Endothelial cell of umbilical vein (primary cell): ENCODE data around the gene OR6C76. TPM values are rescaled to one million over a fixed set of nuclear protein-coding genes. Genes with fewer than 3 reads are reported as not detected.

Experiments
- BruUV-seq: library from RNA; stranded (reverse); fragments of 400-500 nt; replicated peaks from 2 replicates; lab custom pipeline; 2021; lab: Mats Ljungman, UMichigan
- CTCF ChIA-PET: fragments of 300-600, 350-600 bp; sonication (Branson Sonifier 250); formaldehyde crosslinking; loops from one replicate; lab custom pipeline; 2021; ENCODE audit warnings: antibody characterized with exemption, inconsistent platforms; lab: Charles Lee
- POLR2A ChIA-PET: fragments of 300-600, 350-600 bp; sonication (Branson Sonifier 250); formaldehyde crosslinking; loops from one replicate; lab custom pipeline; 2021; ENCODE audit warnings: antibody characterized with exemption, inconsistent platforms; lab: Charles Lee
- DNase-seq: peaks from one replicate; pipeline ENCODE4 v3.0.0-alpha.2; 2011; ENCODE audit warnings: low read depth, low spot score
- FAIRE-seq: peaks from 2 replicates; lab custom pipeline; 2011; peaks lifted over from hg19 to GRCh38; lab: Jason Lieb, UNC
- H2AFZ ChIP-seq: 2 replicates; pipeline ENCODE4 v1.6.0; 2012; ENCODE audit warnings: low read depth, low read length, control low read depth, inconsistent platforms
- H3K27ac ChIP-seq: 2 replicates; pipeline ENCODE4 v1.5.1; 2011; ENCODE audit warnings: low read depth, mild to moderate bottlenecking, control low read depth, low read length, moderate library complexity; ENCODE audit not compliant: insufficient read depth
- H3K27me3 ChIP-seq, 2 experiments: 2 replicates each; pipeline versions ENCODE4 v1.6.0 to v1.6.1; 2011; ENCODE audit warnings: low read length in 2 of 2, mixed read lengths in 1 of 2; ENCODE audit not compliant: control insufficient read depth in 2 of 2, insufficient read depth in 2 of 2
- H3K36me3 ChIP-seq, 2 experiments: 2 replicates in 1 of 2; 3 replicates in 1 of 2; pipeline ENCODE4 v1.5.1; 2011; ENCODE audit warnings: low read length in 2 of 2, mild to moderate bottlenecking in 1 of 2, moderate library complexity in 1 of 2; ENCODE audit not compliant: control insufficient read depth in 2 of 2, insufficient read depth in 2 of 2; ENCODE audit errors: extremely low read depth in 1 of 2
- H3K4me1 ChIP-seq: 3 replicates; pipeline ENCODE4 v1.5.1; 2011; ENCODE audit warnings: mild to moderate bottlenecking, low read length; ENCODE audit not compliant: control insufficient read depth, insufficient read depth; ENCODE audit errors: extremely low read depth
- H3K4me2 ChIP-seq: 2 replicates; pipeline ENCODE4 v1.6.1; 2011; ENCODE audit warnings: low read length, control low read depth, mixed read lengths; ENCODE audit not compliant: insufficient read depth
- H3K4me3 ChIP-seq, 3 experiments: fragments of 200-600 bp in 1 of 3; sonication (generic), shearing (Covaris generic) in 1 of 3; replicated peaks in 1 of 3; 2 replicates each; pipeline ENCODE4 v1.5.1; 2011 to 2016; ENCODE audit warnings: control low read depth in 3 of 3, low read length in 3 of 3, mild to moderate bottlenecking in 2 of 3, inconsistent platforms in 1 of 3, low read depth in 1 of 3, moderate library complexity in 1 of 3; ENCODE audit not compliant: insufficient read depth in 1 of 3
- H3K79me2 ChIP-seq: 2 replicates; pipeline ENCODE4 v1.6.0; 2012; ENCODE audit warnings: low read length, inconsistent platforms; ENCODE audit not compliant: control insufficient read depth, insufficient read depth
- H3K9ac ChIP-seq: replicated peaks from 2 replicates; pipeline ENCODE3; 2011; ENCODE audit warnings: low read length, control low read depth; ENCODE audit not compliant: insufficient read depth; ENCODE audit errors: extremely low read depth
- H3K9me1 ChIP-seq: replicated peaks from 3 replicates; pipeline ENCODE4 v1.6.0; 2011; ENCODE audit warnings: mild to moderate bottlenecking, low read length; ENCODE audit not compliant: control insufficient read depth, insufficient read depth; ENCODE audit errors: extremely low read depth
- H3K9me3 ChIP-seq: replicated peaks from 2 replicates; pipeline ENCODE4 v1.5.1; 2012; ENCODE audit warnings: low read length, inconsistent platforms; ENCODE audit not compliant: control insufficient read depth, insufficient read depth
- H4K20me1 ChIP-seq: replicated peaks from 2 replicates; pipeline ENCODE3; 2011; ENCODE audit warnings: mild to moderate bottlenecking, low read length; ENCODE audit not compliant: control insufficient read depth, insufficient read depth; ENCODE audit errors: extremely low read depth
- EZH2 ChIP-seq: IDR thresholded peaks from 2 replicates; pipeline ENCODE4 v1.6.1; 2012; ENCODE audit warnings: borderline replicate concordance, low read depth, mild to moderate bottlenecking, moderate library complexity, low read length, inconsistent platforms; ENCODE audit not compliant: severe bottlenecking
- FOS ChIP-seq: IDR thresholded peaks from 2 replicates; pipeline ENCODE4 v1.6.1; 2011; ENCODE audit warnings: mild to moderate bottlenecking, low read length, moderate library complexity, borderline replicate concordance; ENCODE audit not compliant: insufficient read depth
- GATA2 ChIP-seq: IDR thresholded peaks from 2 replicates; pipeline ENCODE4 v1.7.0; 2011; ENCODE audit warnings: low read depth, mild to moderate bottlenecking, moderate library complexity, mixed read lengths, low read length; ENCODE audit not compliant: insufficient read length, insufficient read depth
- JUN ChIP-seq: IDR thresholded peaks from 2 replicates; pipeline ENCODE4 v1.6.1; 2011; ENCODE audit warnings: borderline replicate concordance, low read depth; ENCODE audit not compliant: insufficient read length, insufficient read depth
- MYC ChIP-seq: IDR thresholded peaks from one replicate; pipeline ENCODE4 v1.6.1; 2011; ENCODE audit warnings: mild to moderate bottlenecking, low read depth, low read length
- POLR2A ChIP-seq: IDR thresholded peaks from 2 replicates; pipeline ENCODE4 v1.6.1; 2012; ENCODE audit warnings: low read depth, mild to moderate bottlenecking, control low read depth, low read length
- POLR2AphosphoS5 ChIP-seq: IDR thresholded peaks from 2 replicates; pipeline ENCODE4 v1.6.1; 2012; ENCODE audit warnings: low read depth, mild to moderate bottlenecking, control low read depth, low read length, moderate library complexity; ENCODE audit not compliant: insufficient read depth
- dilution Hi-C: fragments of 300-500 bp; cut with MboI; formaldehyde crosslinking; loops from one replicate; pipeline ENCODE4 v1.15.0; 2019; ENCODE audit warnings: low sequenced_read_pairs; ENCODE audit not compliant: extremely low pct_ligation_motif_present
- intact Hi-C: fragments of 100-400 bp; cut with micrococcal nuclease; formaldehyde crosslinking; loops from one replicate; pipeline ENCODE4 v1.10.0; 2022
- polyA plus RNA-seq, 4 experiments: library from polyadenylated mRNA; depleted of rRNA in 3 of 4; stranded (reverse) in 3 of 4; unstranded in 1 of 4; fragments of >200 nt; gene quantifications; 2 replicates each; pipeline versions ENCODE4 v1.2.1 to v1.2.3, GENCODE V29; 2011 to 2012; ENCODE audit warnings: missing spikeins in 1 of 4
- total RNA-seq: library from RNA; stranded (reverse); gene quantifications from 2 replicates; pipeline ENCODE4 v1.2.3, GENCODE V29; 2021
- TF ChIP-seq, protein P1 (sequence below): IDR thresholded peaks from 2 replicates; pipeline ENCODE4 v1.6.1; 2011; ENCODE audit not compliant: insufficient read depth, insufficient read length
- TF ChIP-seq, protein P2 (sequence below), 2 donors: IDR thresholded peaks; 1 replicate in 1 of 2; 2 replicates in 1 of 2; pipeline ENCODE4 v1.5.1; 2011; ENCODE audit warnings: low read length in 2 of 2, mild to moderate bottlenecking in 2 of 2, moderate library complexity in 2 of 2, control low read depth in 1 of 2, inconsistent platforms in 1 of 2, low read depth in 1 of 2; ENCODE audit not compliant: insufficient read depth in 1 of 2; ENCODE audit errors: extremely low read depth in 1 of 2

Gene OR6C76
- total and polyA plus RNA-seq, 2 donors (not counting 3 experiments of a cell fraction or from before 2014, with no cell fraction given) = not detected

DNA sequence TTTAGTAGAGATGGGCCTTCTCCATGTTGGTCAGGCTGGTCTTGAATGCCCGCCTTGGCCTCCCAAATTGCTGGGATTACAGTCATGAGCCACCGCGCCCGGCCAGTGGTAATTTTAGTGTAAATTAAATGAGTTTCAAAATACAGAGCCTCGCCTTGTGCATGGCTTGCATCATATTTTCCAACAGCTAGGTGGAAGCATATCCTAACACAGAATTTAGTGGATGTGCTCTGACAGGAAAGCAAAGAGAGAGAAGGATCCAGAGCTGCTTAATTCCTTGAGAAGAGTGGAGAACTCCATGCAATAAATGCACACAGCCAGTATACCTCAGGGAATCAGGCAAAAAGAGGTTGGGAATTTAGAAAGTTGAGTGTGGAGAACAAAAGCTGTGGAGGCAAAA lies 20.3 kb downstream of the OR6C76 start:
- Histone ChIP-seq H4K20me1 (no peaks in the 10 kb centered on the region), H3K4me3 (no peak overlapping the region), H2AFZ (no peak overlapping the region), H3K4me2 (no peak overlapping the region), H3K9me3 (no peaks in the 10 kb centered on the region), H3K36me3 (no peaks in the 10 kb centered on the region), H3K27ac (no peak overlapping the region), H3K79me2 (no peaks in the 10 kb centered on the region), H3K9me1 (no peaks in the 10 kb centered on the region), H3K4me1 (no peaks in the 10 kb centered on the region), H3K27me3 (peaks cover 0 to 2% of the 10 kb centered on the region in 2 experiments), H3K9ac (no peak overlapping the region)
- dilution Hi-C loops = no loop called here
- ChIA-PET POLR2A (no interaction called here), CTCF (no interaction called here)
- FAIRE-seq (no peak), DNase-seq (no peak)
- TF ChIP-seq, protein P1, sequence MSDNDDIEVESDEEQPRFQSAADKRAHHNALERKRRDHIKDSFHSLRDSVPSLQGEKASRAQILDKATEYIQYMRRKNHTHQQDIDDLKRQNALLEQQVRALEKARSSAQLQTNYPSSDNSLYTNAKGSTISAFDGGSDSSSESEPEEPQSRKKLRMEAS = no peak
- TF ChIP-seq POLR2AphosphoS5 (no peak), GATA2 (no peak), POLR2A (no peak), FOS (no peak), MYC (no peak), EZH2 (no peak), JUN (no peak)
- TF ChIP-seq, protein P2, sequence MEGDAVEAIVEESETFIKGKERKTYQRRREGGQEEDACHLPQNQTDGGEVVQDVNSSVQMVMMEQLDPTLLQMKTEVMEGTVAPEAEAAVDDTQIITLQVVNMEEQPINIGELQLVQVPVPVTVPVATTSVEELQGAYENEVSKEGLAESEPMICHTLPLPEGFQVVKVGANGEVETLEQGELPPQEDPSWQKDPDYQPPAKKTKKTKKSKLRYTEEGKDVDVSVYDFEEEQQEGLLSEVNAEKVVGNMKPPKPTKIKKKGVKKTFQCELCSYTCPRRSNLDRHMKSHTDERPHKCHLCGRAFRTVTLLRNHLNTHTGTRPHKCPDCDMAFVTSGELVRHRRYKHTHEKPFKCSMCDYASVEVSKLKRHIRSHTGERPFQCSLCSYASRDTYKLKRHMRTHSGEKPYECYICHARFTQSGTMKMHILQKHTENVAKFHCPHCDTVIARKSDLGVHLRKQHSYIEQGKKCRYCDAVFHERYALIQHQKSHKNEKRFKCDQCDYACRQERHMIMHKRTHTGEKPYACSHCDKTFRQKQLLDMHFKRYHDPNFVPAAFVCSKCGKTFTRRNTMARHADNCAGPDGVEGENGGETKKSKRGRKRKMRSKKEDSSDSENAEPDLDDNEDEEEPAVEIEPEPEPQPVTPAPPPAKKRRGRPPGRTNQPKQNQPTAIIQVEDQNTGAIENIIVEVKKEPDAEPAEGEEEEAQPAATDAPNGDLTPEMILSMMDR (IDR thresholded peaks at IDR 0.05; ENCODE audit: extremely low read depth in 1 of 2, insufficient read depth in 1 of 2, low read depth in 1 of 2, low read length in 2 of 2) = no peak
- BruUV-seq = no TSS peak
- intact Hi-C loops = no loop called here
